Endothelial cell of umbilical vein (primary cell): ENCODE results near the gene MIA2. TPM values are rescaled to one million over a fixed set of nuclear protein-coding genes. Genes with fewer than 3 reads are reported as not detected.
A peak's percentile ranks its signal among the peaks of the same experiment; 100 is the strongest.

Source experiments
- BruUV-seq: library from RNA; stranded (reverse); fragments of 400-500 nt; replicated peaks from 2 replicates; lab custom pipeline; 2021; lab: Mats Ljungman, UMichigan
- CTCF ChIA-PET: fragments of 300-600, 350-600 bp; sonication (Branson Sonifier 250); formaldehyde crosslinking; loops from one replicate; lab custom pipeline; 2021; ENCODE audit warnings: antibody characterized with exemption, inconsistent platforms; lab: Charles Lee
- POLR2A ChIA-PET: fragments of 300-600, 350-600 bp; sonication (Branson Sonifier 250); formaldehyde crosslinking; loops from one replicate; lab custom pipeline; 2021; ENCODE audit warnings: antibody characterized with exemption, inconsistent platforms; lab: Charles Lee
- DNase-seq: peaks from one replicate; pipeline ENCODE4 v3.0.0-alpha.2; 2011; ENCODE audit warnings: low read depth, low spot score
- FAIRE-seq: peaks from 2 replicates; lab custom pipeline; 2011; peaks lifted over from hg19 to GRCh38; lab: Jason Lieb, UNC
- H2AFZ ChIP-seq: 2 replicates; pipeline ENCODE4 v1.6.0; 2012; ENCODE audit warnings: low read depth, low read length, control low read depth, inconsistent platforms
- H3K27ac ChIP-seq: 2 replicates; pipeline ENCODE4 v1.5.1; 2011; ENCODE audit warnings: low read depth, mild to moderate bottlenecking, control low read depth, low read length, moderate library complexity; ENCODE audit not compliant: insufficient read depth
- H3K27me3 ChIP-seq, 2 experiments: 2 replicates each; pipeline versions ENCODE4 v1.6.0 to v1.6.1; 2011; ENCODE audit warnings: low read length in 2 of 2, mixed read lengths in 1 of 2; ENCODE audit not compliant: control insufficient read depth in 2 of 2, insufficient read depth in 2 of 2
- H3K36me3 ChIP-seq, 2 experiments: 2 replicates in 1 of 2; 3 replicates in 1 of 2; pipeline ENCODE4 v1.5.1; 2011; ENCODE audit warnings: low read length in 2 of 2, mild to moderate bottlenecking in 1 of 2, moderate library complexity in 1 of 2; ENCODE audit not compliant: control insufficient read depth in 2 of 2, insufficient read depth in 2 of 2; ENCODE audit errors: extremely low read depth in 1 of 2
- H3K4me1 ChIP-seq: 3 replicates; pipeline ENCODE4 v1.5.1; 2011; ENCODE audit warnings: mild to moderate bottlenecking, low read length; ENCODE audit not compliant: control insufficient read depth, insufficient read depth; ENCODE audit errors: extremely low read depth
- H3K4me2 ChIP-seq: 2 replicates; pipeline ENCODE4 v1.6.1; 2011; ENCODE audit warnings: low read length, control low read depth, mixed read lengths; ENCODE audit not compliant: insufficient read depth
- H3K4me3 ChIP-seq, 3 experiments: fragments of 200-600 bp in 1 of 3; sonication (generic), shearing (Covaris generic) in 1 of 3; replicated peaks in 1 of 3; 2 replicates each; pipeline ENCODE4 v1.5.1; 2011 to 2016; ENCODE audit warnings: control low read depth in 3 of 3, low read length in 3 of 3, mild to moderate bottlenecking in 2 of 3, inconsistent platforms in 1 of 3, low read depth in 1 of 3, moderate library complexity in 1 of 3; ENCODE audit not compliant: insufficient read depth in 1 of 3
- H3K79me2 ChIP-seq: 2 replicates; pipeline ENCODE4 v1.6.0; 2012; ENCODE audit warnings: low read length, inconsistent platforms; ENCODE audit not compliant: control insufficient read depth, insufficient read depth
- H3K9ac ChIP-seq: replicated peaks from 2 replicates; pipeline ENCODE3; 2011; ENCODE audit warnings: low read length, control low read depth; ENCODE audit not compliant: insufficient read depth; ENCODE audit errors: extremely low read depth
- H3K9me1 ChIP-seq: replicated peaks from 3 replicates; pipeline ENCODE4 v1.6.0; 2011; ENCODE audit warnings: mild to moderate bottlenecking, low read length; ENCODE audit not compliant: control insufficient read depth, insufficient read depth; ENCODE audit errors: extremely low read depth
- H3K9me3 ChIP-seq: replicated peaks from 2 replicates; pipeline ENCODE4 v1.5.1; 2012; ENCODE audit warnings: low read length, inconsistent platforms; ENCODE audit not compliant: control insufficient read depth, insufficient read depth
- H4K20me1 ChIP-seq: replicated peaks from 2 replicates; pipeline ENCODE3; 2011; ENCODE audit warnings: mild to moderate bottlenecking, low read length; ENCODE audit not compliant: control insufficient read depth, insufficient read depth; ENCODE audit errors: extremely low read depth
- CTCF ChIP-seq, 2 donors: IDR thresholded peaks; 1 replicate in 1 of 2; 2 replicates in 1 of 2; pipeline ENCODE4 v1.5.1; 2011; ENCODE audit warnings: low read length in 2 of 2, mild to moderate bottlenecking in 2 of 2, moderate library complexity in 2 of 2, control low read depth in 1 of 2, inconsistent platforms in 1 of 2, low read depth in 1 of 2; ENCODE audit not compliant: insufficient read depth in 1 of 2; ENCODE audit errors: extremely low read depth in 1 of 2
- GATA2 ChIP-seq: IDR thresholded peaks from 2 replicates; pipeline ENCODE4 v1.7.0; 2011; ENCODE audit warnings: low read depth, mild to moderate bottlenecking, moderate library complexity, mixed read lengths, low read length; ENCODE audit not compliant: insufficient read length, insufficient read depth
- POLR2A ChIP-seq: IDR thresholded peaks from 2 replicates; pipeline ENCODE4 v1.6.1; 2012; ENCODE audit warnings: low read depth, mild to moderate bottlenecking, control low read depth, low read length
- POLR2AphosphoS5 ChIP-seq: IDR thresholded peaks from 2 replicates; pipeline ENCODE4 v1.6.1; 2012; ENCODE audit warnings: low read depth, mild to moderate bottlenecking, control low read depth, low read length, moderate library complexity; ENCODE audit not compliant: insufficient read depth
- dilution Hi-C: fragments of 300-500 bp; cut with MboI; formaldehyde crosslinking; loops from one replicate; pipeline ENCODE4 v1.15.0; 2019; ENCODE audit warnings: low sequenced_read_pairs; ENCODE audit not compliant: extremely low pct_ligation_motif_present
- intact Hi-C: fragments of 100-400 bp; cut with micrococcal nuclease; formaldehyde crosslinking; loops from one replicate; pipeline ENCODE4 v1.10.0; 2022
- polyA plus RNA-seq, 4 experiments: library from polyadenylated mRNA; depleted of rRNA in 3 of 4; stranded (reverse) in 3 of 4; unstranded in 1 of 4; fragments of >200 nt; gene quantifications; 2 replicates each; pipeline versions ENCODE4 v1.2.1 to v1.2.3, GENCODE V29; 2011 to 2012; ENCODE audit warnings: missing spikeins in 1 of 4
- total RNA-seq: library from RNA; stranded (reverse); gene quantifications from 2 replicates; pipeline ENCODE4 v1.2.3, GENCODE V29; 2021

The MIA2 gene
- total and polyA plus RNA-seq, 2 donors (not counting 3 experiments of a cell fraction or from before 2014, with no cell fraction given): 9.4 to 14.9 TPM

- Histone ChIP-seq H3K4me1 (no peaks in the 10 kb centered on the region), H4K20me1 (no peaks in the 10 kb centered on the region), H2AFZ (no peak overlapping the region), H3K27me3 (no peaks in the 10 kb centered on the region), H3K9ac (no peak overlapping the region), H3K4me3 (no peak overlapping the region), H3K27ac (no peak overlapping the region), H3K4me2 (no peak overlapping the region), H3K36me3 (no peaks in the 10 kb centered on the region), H3K79me2 (no peaks in the 10 kb centered on the region), H3K9me1 (no peaks in the 10 kb centered on the region), H3K9me3 (no peaks in the 10 kb centered on the region)
- TF ChIP-seq GATA2: no peak
- TF ChIP-seq POLR2A: no peak
- no peak for TF ChIP-seq POLR2AphosphoS5
- dilution Hi-C loops: no loop called here
- intact Hi-C loops: no loop called here
- no TSS peak for BruUV-seq
- POLR2A ChIA-PET: no interaction called here
- FAIRE-seq (no peak), DNase-seq (no peak)
- CTCF ChIA-PET: interaction anchor here (0.6 to 2.4 kb wide), 11 partner anchors 10 to 309 kb away, joined by 3 to 14 read pairs (median 4); partner anchors contain the start of gene GEMIN2
Observed at GRCh38 chr14:39416072-39416471, 182.4 kb downstream of the MIA2 start.

- dilution Hi-C loops (no loop called here), intact Hi-C loops (no loop called here)
- FAIRE-seq: peak; percentile 46
- H3K4me1 ChIP-seq: no peaks in the 10 kb centered on the region
- BruUV-seq: no TSS peak
- no peaks in the 10 kb centered on the region for H3K9me3 ChIP-seq
- H3K79me2 ChIP-seq: no peaks in the 10 kb centered on the region
- no peaks in the 10 kb centered on the region for H3K36me3 ChIP-seq
- ChIA-PET CTCF (interaction anchor here (0.7 to 2.4 kb wide), 9 partner anchors 8 to 310 kb away, joined by 3 to 14 read pairs (median 4); partner anchors contain the start of gene GEMIN2), POLR2A (no interaction called here)
- no peak overlapping the region for H3K9ac ChIP-seq
- TF ChIP-seq GATA2: no peak
- peak; percentile 42 to 56 for TF ChIP-seq CTCF (IDR thresholded peaks at IDR 0.05; ENCODE audit: extremely low read depth in 1 of 2, insufficient read depth in 1 of 2, low read depth in 1 of 2, low read length in 2 of 2)
- no peaks in the 10 kb centered on the region for H3K27me3 ChIP-seq
- no peaks in the 10 kb centered on the region for H3K9me1 ChIP-seq
- no peak overlapping the region for H3K4me3 ChIP-seq
- no peak overlapping the region for H3K27ac ChIP-seq
- H4K20me1 ChIP-seq: no peaks in the 10 kb centered on the region
- H2AFZ ChIP-seq: no peak overlapping the region
- DNase-seq: peak; percentile 7
- no peak overlapping the region for H3K4me2 ChIP-seq
Observed at GRCh38 chr14:39417014-39417413, 183.3 kb downstream of the MIA2 start.
